ENCODE data around the gene KIRREL2. TPM values are rescaled to one million over a fixed set of nuclear protein-coding genes. Genes with fewer than 3 reads are reported as not detected.

KIRREL2 gene
- total and polyA plus RNA-seq, 12 donors, result 0.12 to 0.35 TPM; not detected in 10

GRCh38 chr19:35870798-35871197 is 14.1 kb downstream of the KIRREL2 start:
- DNase-seq (no peak), ATAC-seq (no peak)
- Histone ChIP-seq H3K27ac (no peak overlapping the region), H3K4me3 (no peak overlapping the region), H3K4me1 (peaks cover 6 to 23% (median 20%) of the 10 kb centered on the region in 9 donors), H3K9me3 (no peaks in the 10 kb centered on the region), H3K27me3 (peaks cover 0 to 49% (median 14%) of the 10 kb centered on the region in 7 donors), H3K36me3 (no peaks in the 10 kb centered on the region)
- 71 to 73% methylated on average over 12 of the region's 12 CpGs for WGBS, 2 donors
- TF ChIP-seq CTCF (IDR thresholded peaks at IDR 0.05), result no peak
- intact Hi-C loops (cut with DNase I), result no loop called here

- H3K4me1 ChIP-seq, result peaks cover 6 to 23% (median 20%) of the 10 kb centered on the region in 9 donors
- 82% methylated on average over 12 of the region's 12 CpGs for WGBS, 2 donors
- no peak overlapping the region for H3K27ac ChIP-seq
- DNase-seq (no peak), ATAC-seq (no peak)
- peaks cover 0 to under 1% (median 0%) of the 10 kb centered on the region in 9 donors for H3K36me3 ChIP-seq
- peaks cover 0 to 45% (median 14%) of the 10 kb centered on the region in 7 donors for H3K27me3 ChIP-seq
- intact Hi-C loops (cut with DNase I), result no loop called here
- no peaks in the 10 kb centered on the region for H3K9me3 ChIP-seq
- H3K4me3 ChIP-seq, result no peak overlapping the region
- TF ChIP-seq CTCF (IDR thresholded peaks at IDR 0.05), result no peak
Measured at GRCh38 chr19:35871611-35872010, 14.9 kb downstream of the KIRREL2 start.

- H3K9me3 ChIP-seq, result no peaks in the 10 kb centered on the region
- intact Hi-C loops (cut with DNase I), result no loop called here
- no peak overlapping the region for H3K4me3 ChIP-seq
- 79 to 84% methylated on average over 5 of the region's 5 CpGs for WGBS, 2 donors
- H3K27ac ChIP-seq, result no peak overlapping the region
- peaks cover 0 to 3% (median 0%) of the 10 kb centered on the region in 9 donors for H3K36me3 ChIP-seq
- no peak for TF ChIP-seq CTCF (IDR thresholded peaks at IDR 0.05)
- H3K27me3 ChIP-seq, result peaks cover 0 to 39% (median 14%) of the 10 kb centered on the region in 7 donors
- ATAC-seq, result no peak
- H3K4me1 ChIP-seq, result peaks cover 6 to 23% (median 20%) of the 10 kb centered on the region in 9 donors
- no peak for DNase-seq
Measured at GRCh38 chr19:35872180-35872579, 15.5 kb downstream of the KIRREL2 start.

- Histone ChIP-seq H3K4me1 (peaks cover 3 to 13% (median 10%) of the 10 kb centered on the region in 9 donors), H3K27me3 (peaks cover 0 to 28% (median 12%) of the 10 kb centered on the region in 7 donors), H3K36me3 (peaks cover 0 to 3% (median 0%) of the 10 kb centered on the region in 9 donors), H3K9me3 (no peaks in the 10 kb centered on the region), H3K4me3 (no peak overlapping the region), H3K27ac (no peak overlapping the region)
- TF ChIP-seq CTCF (IDR thresholded peaks at IDR 0.05), result no peak
- no peak for DNase-seq
- intact Hi-C loops (cut with DNase I), result no loop called here
- ATAC-seq, result no peak
- WGBS, 2 donors, result 92% methylated on average over 32 of the region's 32 CpGs
Measured at GRCh38 chr19:35874392-35874930, 17.8 kb downstream of the KIRREL2 start.
